Body of pancreas (tissue), 4 donors: Measurements from ENCODE around the gene ACTRT3.

ENCODE experiments used
- POLR2A ChIP-seq, 3 donors: fragments of 450-650 bp; IDR thresholded peaks; one replicate each; pipeline ENCODE4 v1.6.1; 2016; ENCODE audit warnings: antibody characterized with exemption in 3 of 3, mild to moderate bottlenecking in 2 of 3
- TF ChIP-seq, protein P1 (sequence below), 7 experiments: fragments of 450-650 bp in 4 of 7; fragments of 200-600 bp in 3 of 7; sonication (generic) in 3 of 7; IDR thresholded peaks; one replicate each; pipeline ENCODE4 v1.5.1; 2016 to 2019; ENCODE audit warnings: antibody characterized with exemption in 7 of 7

DNA sequence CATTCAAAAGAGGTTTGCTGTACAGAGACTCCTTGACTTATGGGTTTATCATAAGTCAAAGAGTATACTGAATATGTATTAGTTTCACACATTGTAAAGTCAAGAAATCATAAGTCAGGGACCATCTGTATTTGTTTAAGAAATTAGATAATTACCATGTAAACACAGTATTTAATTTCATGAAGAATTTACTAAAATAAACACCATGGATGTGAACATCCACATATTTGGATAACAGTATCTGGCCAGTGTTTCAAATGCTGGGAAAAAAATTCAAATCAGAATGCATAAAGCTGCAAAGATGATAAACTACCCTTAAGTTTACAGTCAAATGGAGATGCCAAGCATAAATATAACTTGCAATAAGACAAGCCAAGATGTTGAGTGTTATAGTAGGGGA lies 20.9 kb upstream of the ACTRT3 start:
- no peak for TF ChIP-seq POLR2A (IDR thresholded peaks at IDR 0.05)
- TF ChIP-seq, protein P1, sequence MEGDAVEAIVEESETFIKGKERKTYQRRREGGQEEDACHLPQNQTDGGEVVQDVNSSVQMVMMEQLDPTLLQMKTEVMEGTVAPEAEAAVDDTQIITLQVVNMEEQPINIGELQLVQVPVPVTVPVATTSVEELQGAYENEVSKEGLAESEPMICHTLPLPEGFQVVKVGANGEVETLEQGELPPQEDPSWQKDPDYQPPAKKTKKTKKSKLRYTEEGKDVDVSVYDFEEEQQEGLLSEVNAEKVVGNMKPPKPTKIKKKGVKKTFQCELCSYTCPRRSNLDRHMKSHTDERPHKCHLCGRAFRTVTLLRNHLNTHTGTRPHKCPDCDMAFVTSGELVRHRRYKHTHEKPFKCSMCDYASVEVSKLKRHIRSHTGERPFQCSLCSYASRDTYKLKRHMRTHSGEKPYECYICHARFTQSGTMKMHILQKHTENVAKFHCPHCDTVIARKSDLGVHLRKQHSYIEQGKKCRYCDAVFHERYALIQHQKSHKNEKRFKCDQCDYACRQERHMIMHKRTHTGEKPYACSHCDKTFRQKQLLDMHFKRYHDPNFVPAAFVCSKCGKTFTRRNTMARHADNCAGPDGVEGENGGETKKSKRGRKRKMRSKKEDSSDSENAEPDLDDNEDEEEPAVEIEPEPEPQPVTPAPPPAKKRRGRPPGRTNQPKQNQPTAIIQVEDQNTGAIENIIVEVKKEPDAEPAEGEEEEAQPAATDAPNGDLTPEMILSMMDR (IDR thresholded peaks at IDR 0.05): no peak
